IPS-18c (cell line): ENCODE data around the gene GRAMD2A.

Experiments
- H3K4me3 ChIP-seq: 2 replicates; pipeline ENCODE4 v1.7.0; 2013; ENCODE audit warnings: low read depth, mild to moderate bottlenecking, low read length, moderate library complexity; ENCODE audit not compliant: insufficient read depth
- H3K9me3 ChIP-seq: one replicate; pipeline ENCODE4 v1.6.1; 2013; ENCODE audit warnings: mild to moderate bottlenecking, low read length, moderate library complexity; ENCODE audit not compliant: control insufficient read depth, insufficient read depth

Gene GRAMD2A

GRCh38 chr15:72197460-72198355 is at the start of gene GRAMD2A:
GRAMD2A (minus strand) TSS chr15:72197787.
- Histone ChIP-seq H3K4me3 (peak within 1 kb of the TSS; percentile 76), H3K9me3 (no peaks in the 10 kb centered on the region)

GRCh38 chr15:72242775-72243370 is 45.3 kb upstream of the GRAMD2A start:
- no peak overlapping the region for H3K4me3 ChIP-seq
- H3K9me3 ChIP-seq = no peaks in the 10 kb centered on the region

GRCh38 chr15:72239652-72240051 is 42.1 kb upstream of the GRAMD2A start:
- Histone ChIP-seq H3K4me3 (no peak overlapping the region), H3K9me3 (no peaks in the 10 kb centered on the region)

- no peak overlapping the region for H3K4me3 ChIP-seq
- no peaks in the 10 kb centered on the region for H3K9me3 ChIP-seq
Measured at GRCh38 chr15:72238586-72238985, 41.0 kb upstream of the GRAMD2A start.

- Histone ChIP-seq H3K4me3 (no peak overlapping the region), H3K9me3 (no peaks in the 10 kb centered on the region)
Measured at GRCh38 chr15:72237853-72238224, 40.3 kb upstream of the GRAMD2A start.

- no peak overlapping the region for H3K4me3 ChIP-seq
- no peaks in the 10 kb centered on the region for H3K9me3 ChIP-seq
Measured at GRCh38 chr15:72237029-72237852, 39.7 kb upstream of the GRAMD2A start.

GRCh38 chr15:72236381-72237003 is 38.9 kb upstream of the GRAMD2A start:
- no peaks in the 10 kb centered on the region for H3K9me3 ChIP-seq
- no peak overlapping the region for H3K4me3 ChIP-seq

GRCh38 chr15:72235298-72235697 is 37.7 kb upstream of the GRAMD2A start:
- H3K9me3 ChIP-seq = peaks cover 4% of the 10 kb centered on the region
- H3K4me3 ChIP-seq = no peak overlapping the region

DNA sequence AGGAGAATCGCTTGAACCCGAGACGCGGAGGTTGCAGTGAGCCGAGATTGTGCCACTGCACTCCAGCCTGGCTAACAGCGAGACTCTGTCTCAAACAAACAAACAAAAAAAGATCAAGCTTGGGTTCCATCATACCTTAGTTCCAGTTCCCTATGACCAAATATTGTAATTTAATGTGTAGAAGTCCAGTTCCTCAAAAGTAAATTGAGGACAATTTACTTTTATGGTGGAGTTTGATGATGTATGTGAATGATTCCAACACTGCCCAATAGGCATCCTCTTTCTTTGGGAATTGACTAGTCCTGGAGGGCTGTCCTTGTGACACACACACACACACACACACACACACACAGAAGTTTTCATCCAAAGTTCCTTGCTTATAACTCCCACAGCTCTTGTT is 36.2 kb upstream of the GRAMD2A start:
- Histone ChIP-seq H3K9me3 (peaks cover 4% of the 10 kb centered on the region), H3K4me3 (no peak overlapping the region)

GRCh38 chr15:72231833-72232478 is 34.4 kb upstream of the GRAMD2A start:
- H3K4me3 ChIP-seq = peak overlapping the region; percentile 72
- peaks cover 4% of the 10 kb centered on the region for H3K9me3 ChIP-seq

DNA sequence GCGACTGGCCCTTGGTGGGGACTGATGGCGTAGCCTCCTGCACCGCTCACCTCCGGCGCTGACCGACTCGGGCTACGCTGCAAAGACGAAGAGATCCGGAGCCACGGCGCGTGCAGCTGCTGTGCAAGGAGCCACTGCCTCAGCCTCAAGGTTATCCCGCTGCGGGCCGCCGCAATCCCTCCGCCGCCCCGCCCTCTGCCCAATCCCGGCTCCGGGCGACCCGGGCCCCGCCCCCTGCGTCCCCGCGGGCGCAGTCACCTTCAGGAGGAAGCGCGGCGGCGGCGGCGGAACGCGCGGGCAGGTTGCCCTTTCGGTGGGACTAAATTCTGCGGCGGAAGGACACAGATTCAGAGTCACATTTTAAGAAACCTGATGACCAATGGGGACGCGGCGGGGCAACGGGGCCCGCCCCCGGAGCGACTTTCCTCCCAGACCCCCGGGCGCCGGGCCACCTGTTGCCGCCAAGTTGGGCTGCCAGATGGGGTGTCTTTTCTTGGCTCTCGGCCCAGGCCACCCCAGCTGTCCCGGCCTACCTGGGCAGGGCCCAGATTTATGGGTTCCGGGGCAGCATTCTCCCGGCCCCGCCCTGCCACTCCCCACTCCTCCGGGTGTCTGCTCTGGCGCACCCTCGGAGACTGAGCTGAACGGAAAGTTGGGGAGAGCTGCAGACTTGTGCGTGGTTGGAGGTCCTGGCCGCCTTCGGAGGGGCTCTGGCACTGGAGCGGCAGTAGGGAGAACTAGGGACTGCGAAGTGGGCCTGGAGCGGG is 33.7 kb upstream of the GRAMD2A start, which contains the start of gene PKM:
PKM (minus strand) TSS at position 125 of the 767 bp plus-strand sequence. CDS start 12,093 bp downstream, outside the sequence.
- H3K4me3 ChIP-seq = peak within 1 kb of the TSS; percentile 99
- peaks cover 4% of the 10 kb centered on the region for H3K9me3 ChIP-seq

DNA sequence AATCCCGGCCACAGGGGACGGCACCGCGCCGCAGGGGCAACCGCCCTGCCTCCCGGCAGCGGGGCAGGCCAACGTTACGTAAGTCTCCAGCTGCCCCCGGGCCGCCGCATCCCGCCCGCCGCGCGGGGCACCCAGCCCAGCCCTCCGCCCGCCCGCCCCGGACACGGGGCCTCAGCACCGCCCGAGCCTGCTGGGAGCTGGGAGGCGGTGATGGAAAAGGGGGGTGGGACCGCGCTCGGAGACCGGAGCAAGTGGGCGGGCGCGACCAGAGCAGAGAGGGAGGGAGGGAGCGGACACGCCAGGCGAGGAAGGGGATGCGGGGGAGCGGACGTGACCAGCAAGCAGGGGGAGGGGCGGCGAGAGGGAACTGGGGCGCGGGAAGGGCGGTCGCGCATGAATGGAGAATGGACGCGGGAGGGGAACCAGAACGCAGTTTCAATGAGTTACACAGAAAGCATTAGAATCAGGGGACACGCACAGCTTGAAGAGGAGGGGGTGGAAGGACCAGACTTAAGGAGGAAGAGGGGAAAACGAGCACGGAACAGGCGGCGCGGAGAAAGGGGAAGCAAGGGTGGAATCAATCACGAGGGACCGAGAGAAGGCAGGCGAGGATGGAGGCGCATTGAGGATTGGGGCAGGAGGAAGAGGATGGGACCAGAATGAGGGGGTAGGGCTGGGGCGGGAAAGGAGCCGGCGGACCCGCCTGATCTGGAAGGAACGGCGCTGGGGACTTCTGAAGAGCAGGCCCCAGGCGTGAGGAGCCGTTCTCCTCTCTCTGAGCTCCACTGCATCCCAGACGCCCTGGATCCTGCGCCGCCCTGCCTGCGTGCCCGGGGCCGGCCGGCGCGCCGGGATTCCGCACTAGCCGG is 32.8 kb upstream of the GRAMD2A start:
- Histone ChIP-seq H3K9me3 (peaks cover 4% of the 10 kb centered on the region), H3K4me3 (peak overlapping the region; percentile 99)

DNA sequence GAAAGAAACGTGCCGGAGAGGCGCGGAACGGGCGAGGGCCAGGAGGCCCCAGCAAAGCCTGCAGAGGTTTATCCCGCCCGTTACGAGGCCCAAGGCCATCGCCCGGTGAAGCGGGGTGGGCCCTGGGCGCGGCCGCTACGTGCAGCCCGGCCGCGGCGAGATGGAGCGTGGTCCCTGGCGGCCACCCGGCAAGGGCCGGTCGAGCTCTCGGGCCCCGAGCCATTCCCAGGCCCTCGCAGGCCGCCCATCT is 32.3 kb upstream of the GRAMD2A start:
- Histone ChIP-seq H3K4me3 (peak overlapping the region; percentile 99), H3K9me3 (peaks cover 4% of the 10 kb centered on the region)

DNA sequence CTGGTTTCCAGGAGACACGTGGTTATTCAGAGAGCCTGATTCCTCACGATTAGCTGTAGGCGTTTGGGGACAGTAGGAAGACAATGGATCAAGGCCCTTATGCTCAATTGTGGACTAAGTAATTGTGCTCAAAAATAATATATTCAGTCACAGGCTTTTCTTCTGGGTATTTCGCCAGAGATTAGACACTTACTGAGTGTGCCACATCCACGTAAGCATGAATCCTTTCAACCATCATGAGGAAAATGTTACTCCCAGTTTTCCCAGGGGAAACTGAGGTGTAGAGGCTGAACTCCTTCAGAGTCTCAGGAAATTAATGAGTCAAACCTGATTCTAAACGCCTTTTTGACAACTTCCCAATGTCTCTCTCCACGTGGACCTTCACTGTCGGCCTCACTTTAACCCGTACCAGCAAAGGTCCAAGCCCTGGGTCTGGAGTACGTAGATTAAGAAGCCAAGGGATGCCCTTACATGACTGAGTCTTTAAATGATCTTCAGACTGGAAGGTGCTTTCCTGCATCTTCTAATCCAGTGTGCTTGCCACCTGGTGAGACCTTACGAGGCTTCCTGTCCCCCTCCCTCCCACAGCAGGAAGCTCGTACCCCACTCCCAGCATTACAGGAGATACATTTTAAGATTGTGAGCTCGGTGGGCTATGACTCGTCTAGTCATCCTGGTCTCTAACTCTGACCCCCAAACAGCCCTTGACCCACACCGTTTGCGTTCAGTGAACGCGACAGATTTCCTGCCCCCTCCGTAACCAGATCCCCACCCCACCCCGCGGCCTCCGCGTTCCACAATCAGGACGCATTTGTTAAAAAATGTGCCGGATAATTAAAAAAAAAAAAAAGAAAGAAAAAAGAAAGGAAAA is 31.7 kb upstream of the GRAMD2A start:
- H3K4me3 ChIP-seq = peak overlapping the region; percentile 99
- peaks cover 4% of the 10 kb centered on the region for H3K9me3 ChIP-seq

GRCh38 chr15:72227720-72228119 is 30.1 kb upstream of the GRAMD2A start:
- H3K4me3 ChIP-seq = no peak overlapping the region

More at GRCh38 chr15:72227720-72228119, 30.1 kb upstream of the GRAMD2A start:
- peaks cover 4% of the 10 kb centered on the region for H3K9me3 ChIP-seq
